ENCODE measurements around the gene MAMDC4. TPM values are rescaled to one million over a fixed set of nuclear protein-coding genes. Genes with fewer than 3 reads are reported as not detected.

MAMDC4 gene
- total and polyA plus RNA-seq, 2 of the 8 experiments (the other 6 are each of a cell fraction or from before 2014, with no cell fraction given), result 3.1 to 4.5 TPM

DNA sequence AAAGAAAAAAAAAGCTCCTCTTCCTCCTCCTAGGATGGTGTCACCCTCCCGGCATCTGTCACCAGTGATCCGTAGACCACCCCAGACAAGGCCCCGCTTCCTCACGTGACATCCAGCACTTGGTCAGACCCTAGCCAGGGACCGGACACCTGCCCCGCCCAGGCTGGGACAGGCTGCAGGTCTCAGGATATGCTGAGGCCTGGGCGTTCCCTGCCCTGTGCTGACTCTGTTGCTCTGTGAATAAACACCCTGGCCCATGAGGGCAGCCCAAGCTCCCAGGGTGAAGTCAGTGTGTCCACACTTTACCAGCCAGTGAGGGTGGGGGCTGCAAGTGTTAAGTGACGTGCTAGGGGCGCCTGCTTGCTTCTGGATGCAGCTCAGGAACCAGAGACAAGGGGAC is 8.4 kb downstream of the MAMDC4 start:
- ChIA-PET CTCF (ENCODE audit: partially characterized antibody) (interaction anchor here (1.2 to 1.8 kb wide), 3 partner anchors 21 to 175 kb away, joined by 3 to 5 read pairs (median 4); no protein-coding TSS in a partner anchor), POLR2A (ENCODE audit: partially characterized antibody) (interaction anchor here (1.1 to 16.2 kb wide), 10 partner anchors 9 to 384 kb away, joined by 3 to 248 read pairs (median 6); partner anchors contain the start of genes AJM1, FBXW5, MAMDC4 and RABL6)
- Histone ChIP-seq H3K79me2 (ENCODE audit: control insufficient read depth in 1 of 2, insufficient read depth in 2 of 2, low read length in 2 of 2) (peaks cover 5 to 16% of the 10 kb centered on the region in 2 experiments; a peak in 3 of 4 replicates), H3K4me1 (replicated peaks in 1 of 4; ENCODE audit: control insufficient read depth in 3 of 4, insufficient read depth in 4 of 4, low read length in 3 of 4) (peaks cover 0 to 6% (median 5%) of the 10 kb centered on the region in 4 experiments; a peak in 5 of 7 replicates), H3K23me2 (ENCODE audit: low read depth, low read length) (peaks cover 5% of the 10 kb centered on the region; the same call in 1 of the 2 replicates), H3K4me2 (ENCODE audit: insufficient read depth in 1 of 2, low read depth in 2 of 2, low read length in 2 of 2) (no peak overlapping the region), H3K4ac (replicated peaks; ENCODE audit: insufficient read length, low read depth, low read length) (no peak overlapping the region), H2BK20ac (ENCODE audit: low read length) (no peak overlapping the region), H4K5ac (ENCODE audit: insufficient read length, low read depth, low read length) (no peak overlapping the region), H2BK120ac (replicated peaks; ENCODE audit: low read depth, low read length) (no peak overlapping the region), H2BK12ac (ENCODE audit: low read depth, low read length) (no peak overlapping the region), H3K9ac (replicated peaks in 1 of 4; ENCODE audit: extremely low read depth in 1 of 4, low read depth in 3 of 4, low read length in 3 of 4) (no peak overlapping the region), H2AFZ (ENCODE audit: low read length) (no peak overlapping the region), H2AK5ac (ENCODE audit: low read depth, low read length) (no peak overlapping the region), H3K36me3 (ENCODE audit: control insufficient read depth in 2 of 4, insufficient read depth in 4 of 4, low read length in 3 of 4) (peaks cover 11 to 34% (median 27%) of the 10 kb centered on the region in 4 experiments), H3K79me1 (ENCODE audit: low read depth, low read length) (peaks cover 10% of the 10 kb centered on the region), H3K23ac (ENCODE audit: insufficient read length) (no peak overlapping the region), H3K4me3 (ENCODE audit: extremely low read depth in 1 of 4, insufficient read depth in 2 of 4, low read depth in 3 of 4, low read length in 4 of 4) (no peak overlapping the region), H4K20me1 (replicated peaks in 1 of 2; ENCODE audit: control insufficient read depth in 1 of 2, insufficient read depth in 2 of 2, low read length in 2 of 2) (peaks cover 6 to 41% of the 10 kb centered on the region in 2 experiments), H3K27ac (ENCODE audit: low read depth, low read length) (no peak overlapping the region), H2BK5ac (ENCODE audit: low read depth, low read length) (no peak overlapping the region; the same call in 1 of the 2 replicates), H3K18ac (ENCODE audit: extremely low read depth, low read length) (no peak overlapping the region), H4K8ac (ENCODE audit: extremely low read depth, insufficient read depth, low read length) (no peak overlapping the region), H3K56ac (replicated peaks; ENCODE audit: insufficient read length, low read depth, low read length) (no peak overlapping the region), H3K27me3 (replicated peaks in 1 of 4; ENCODE audit: control insufficient read depth in 3 of 4, extremely low read depth in 1 of 4, insufficient read depth in 3 of 4, low read length in 3 of 4) (no peaks in the 10 kb centered on the region), H2BK15ac (ENCODE audit: low read length) (no peak overlapping the region), H3K14ac (ENCODE audit: insufficient read length) (no peak overlapping the region), H4K91ac (replicated peaks; ENCODE audit: insufficient read length, low read length) (no peak overlapping the region), H3K9me3 (ENCODE audit: insufficient read depth in 2 of 2, low read depth in 1 of 2, low read length in 1 of 2) (no peaks in the 10 kb centered on the region)
- FAIRE-seq (no peak), DNase-seq (ENCODE audit: low read depth in 1 of 2, low spot score in 2 of 2) (no peak)
- 90% methylated on average over 9 of the region's 9 CpGs; no CpG with 5 or more reads in 1 of the 2 experiments for WGBS, 2 experiments (ENCODE audit: extremely low coverage in 1 of 2, insufficient coverage in 1 of 2, insufficient read length in 1 of 2, insufficient replicate concordance in 2 of 2, low coverage in 1 of 2, low lambda C conversion rate in 2 of 2, missing lambda C conversion rate in 1 of 2)
- TF ChIP-seq SP2 (IDR thresholded peaks at IDR 0.05; ENCODE audit: low read length) (no peak), TAF7 (optimal IDR thresholded peaks at IDR 0.05; ENCODE audit: borderline replicate concordance, low read depth, low read length) (no peak), TBP (IDR thresholded peaks at IDR 0.05; ENCODE audit: low read depth, low read length) (no peak), YY1 (IDR thresholded peaks at IDR 0.05; ENCODE audit: low read depth, low read length) (no peak), CEBPB (IDR thresholded peaks at IDR 0.05; ENCODE audit: low read depth, low read length) (no peak), SAP30 (IDR thresholded peaks at IDR 0.05; ENCODE audit: insufficient read depth, insufficient replicate concordance, low read length) (no peak), CTBP2 (IDR thresholded peaks at IDR 0.05; ENCODE audit: borderline replicate concordance, insufficient read depth, insufficient read length, low read length) (no peak)
- TF ChIP-seq, protein P1, sequence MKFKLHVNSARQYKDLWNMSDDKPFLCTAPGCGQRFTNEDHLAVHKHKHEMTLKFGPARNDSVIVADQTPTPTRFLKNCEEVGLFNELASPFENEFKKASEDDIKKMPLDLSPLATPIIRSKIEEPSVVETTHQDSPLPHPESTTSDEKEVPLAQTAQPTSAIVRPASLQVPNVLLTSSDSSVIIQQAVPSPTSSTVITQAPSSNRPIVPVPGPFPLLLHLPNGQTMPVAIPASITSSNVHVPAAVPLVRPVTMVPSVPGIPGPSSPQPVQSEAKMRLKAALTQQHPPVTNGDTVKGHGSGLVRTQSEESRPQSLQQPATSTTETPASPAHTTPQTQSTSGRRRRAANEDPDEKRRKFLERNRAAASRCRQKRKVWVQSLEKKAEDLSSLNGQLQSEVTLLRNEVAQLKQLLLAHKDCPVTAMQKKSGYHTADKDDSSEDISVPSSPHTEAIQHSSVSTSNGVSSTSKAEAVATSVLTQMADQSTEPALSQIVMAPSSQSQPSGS (IDR thresholded peaks at IDR 0.05; ENCODE audit: low read length), result no peak

Data from H1 (cell line).